K562 (cell line): Measurements from ENCODE around the gene TSPAN14. TPM values are rescaled to one million over a fixed set of nuclear protein-coding genes. Genes with fewer than 3 reads are reported as not detected.

Experiments used
- ARID2 ChIP-seq: fragments of 450-650 bp; IDR thresholded peaks from 2 replicates; pipeline ENCODE4 v1.6.1; 2017; ENCODE audit warnings: antibody characterized with exemption, mild to moderate bottlenecking
- FOXJ2 ChIP-seq: fragments of 200-800 bp; sonication (Bioruptor generic); IDR thresholded peaks from 2 replicates; pipeline ENCODE4 v1.6.1; 2016; ENCODE audit warnings: missing genetic modification characterization, missing compliant biosample characterization
- GTF2E2 ChIP-seq: fragments of 200-800 bp; sonication (Bioruptor generic); IDR thresholded peaks from 2 replicates; pipeline ENCODE4 v1.6.1; 2016; ENCODE audit warnings: missing genetic modification characterization, missing compliant biosample characterization
- ILK ChIP-seq: fragments of 450-650 bp; IDR thresholded peaks from 2 replicates; pipeline ENCODE4 v1.6.1; 2016; ENCODE audit warnings: missing genetic modification characterization, low read depth, mild to moderate bottlenecking, missing compliant biosample characterization, moderate library complexity, borderline replicate concordance
- JUNB ChIP-seq: fragments of 450-650 bp; formaldehyde crosslinking; conservative IDR thresholded peaks from 2 replicates; pipeline ENCODE4 v1.4.0; 2020; ENCODE audit warnings: mild to moderate bottlenecking
- JUND ChIP-seq, 2 experiments: IDR thresholded peaks; 2 replicates in 1 of 2; 3 replicates in 1 of 2; pipeline ENCODE4 v1.6.1; 2011; ENCODE audit warnings: borderline replicate concordance in 2 of 2, low read depth in 2 of 2, low read length in 2 of 2, improper control_type of control experiment in 1 of 2, missing biosample characterization in 1 of 2, missing genetic modification characterization in 1 of 2, missing genetic modification reagents in 1 of 2
- KAT8 ChIP-seq: fragments of 450-650 bp; IDR thresholded peaks from 2 replicates; pipeline ENCODE4 v1.6.1; 2016; ENCODE audit warnings: low read depth, mild to moderate bottlenecking
- KLF6 ChIP-seq: fragments of 250-450 bp; sonication (Bioruptor Pico); IDR thresholded peaks from 2 replicates; pipeline ENCODE4 v1.4.0; 2020; ENCODE audit warnings: mild to moderate bottlenecking, moderate library complexity, borderline replicate concordance
- PTRF ChIP-seq: fragments of 450-650 bp; IDR thresholded peaks from 2 replicates; pipeline ENCODE4 v1.6.1; 2016; ENCODE audit warnings: mild to moderate bottlenecking, missing genetic modification characterization, missing compliant biosample characterization
- RBM17 ChIP-seq: fragments of 200-400 bp; formaldehyde crosslinking; IDR thresholded peaks from 2 replicates; pipeline ENCODE4 v1.6.1; 2017; ENCODE audit warnings: low read depth, mild to moderate bottlenecking, low read length, borderline replicate concordance
- SP1 ChIP-seq: sonication (generic); formaldehyde crosslinking; IDR thresholded peaks from 2 replicates; pipeline ENCODE4 v1.8.1; 2022; ENCODE audit warnings: mild to moderate bottlenecking, missing genetic modification reagents
- SRSF3 ChIP-seq: fragments of 200-400 bp; formaldehyde crosslinking; IDR thresholded peaks from 2 replicates; pipeline ENCODE4 v1.6.1; 2016; ENCODE audit warnings: mild to moderate bottlenecking, low read length, moderate library complexity; ENCODE audit not compliant: insufficient read depth
- SRSF9 ChIP-seq: fragments of 200-400 bp; formaldehyde crosslinking; IDR thresholded peaks from 2 replicates; pipeline ENCODE4 v1.6.1; 2017; ENCODE audit warnings: low read depth, low read length, borderline replicate concordance
- TCFL5 ChIP-seq: fragments of 250-450 bp; sonication (Bioruptor Pico); conservative IDR thresholded peaks from 2 replicates; pipeline ENCODE4 v1.6.1; 2021; ENCODE audit warnings: mild to moderate bottlenecking, moderate library complexity, matching md5 sums
- TFE3 ChIP-seq: fragments of 450-650 bp; formaldehyde crosslinking; IDR thresholded peaks from 2 replicates; pipeline ENCODE4 v1.4.0; 2020; ENCODE audit warnings: mild to moderate bottlenecking, mixed read lengths
- U2AF1 ChIP-seq: fragments of 200-400 bp; formaldehyde crosslinking; optimal IDR thresholded peaks from 2 replicates; pipeline ENCODE3; 2017; ENCODE audit warnings: mild to moderate bottlenecking, low read depth, low read length, moderate library complexity
- YBX1 ChIP-seq: fragments of 450-650 bp; IDR thresholded peaks from 2 replicates; pipeline ENCODE4 v1.7.1; 2016; ENCODE audit warnings: mild to moderate bottlenecking
- ZBTB7A ChIP-seq: IDR thresholded peaks from 2 replicates; pipeline ENCODE4 v1.6.1; 2011; ENCODE audit warnings: low read depth, mild to moderate bottlenecking, low read length, moderate library complexity, borderline replicate concordance; ENCODE audit not compliant: control insufficient read depth
- ZFPM2 ChIP-seq: fragments of 250-450 bp; sonication (Bioruptor Pico); IDR thresholded peaks from 2 replicates; pipeline ENCODE4 v1.5.1; 2022; ENCODE audit warnings: mild to moderate bottlenecking
- ZKSCAN3 ChIP-seq: fragments of 250-450 bp; sonication (Bioruptor Pico); IDR thresholded peaks from 2 replicates; pipeline ENCODE4 v1.4.0; 2020
- ZNF146 ChIP-seq: IDR thresholded peaks from one replicate; pipeline ENCODE4 v1.6.1; 2018; ENCODE audit warnings: missing compliant biosample characterization; ENCODE audit not compliant: unreplicated experiment
- ZNF23 ChIP-seq: fragments of 250-450 bp; sonication (Bioruptor Pico); IDR thresholded peaks from 2 replicates; pipeline ENCODE4 v1.4.0; 2020; ENCODE audit warnings: mild to moderate bottlenecking
- ZNF277 ChIP-seq: fragments of 250-450 bp; sonication (Bioruptor Pico); IDR thresholded peaks from 2 replicates; pipeline ENCODE4 v1.8.0; 2022; ENCODE audit warnings: inconsistent platforms, mild to moderate bottlenecking, moderate library complexity, borderline replicate concordance
- ZNF311 ChIP-seq: fragments of 250-450 bp; sonication (Bioruptor Pico); IDR thresholded peaks from 2 replicates; pipeline ENCODE4 v1.4.0; 2020; ENCODE audit warnings: mild to moderate bottlenecking, moderate library complexity
- ZNF740 ChIP-seq, 3 experiments: fragments of 200-800 bp in 1 of 3; sonication (Bioruptor generic) in 1 of 3; sonication (generic) in 1 of 3; formaldehyde crosslinking in 1 of 3; IDR thresholded peaks; 2 replicates each; pipeline versions ENCODE4 v1.6.1 to v1.8.0; 2016 to 2022; ENCODE audit warnings: mild to moderate bottlenecking in 2 of 3, missing compliant biosample characterization in 2 of 3, missing genetic modification characterization in 2 of 3, missing genetic modification reagents in 1 of 3
- polyA plus RNA-seq, 8 experiments: library from polyadenylated mRNA; depleted of rRNA in 4 of 8; stranded (reverse) in 5 of 8; unstranded in 3 of 8; fragments of >200 nt; fragmentation: Nextera tagmentation in 2 of 8; fragmentation: Illumina TruSeq in 1 of 8; extraction: Ambion mirVana in 2 of 8; extraction: Trizol in 1 of 8; gene quantifications; 2 replicates each; pipeline versions ENCODE4 v1.2.1 to v1.2.3, GENCODE V29; 2011 to 2014; ENCODE audit warnings: inconsistent platforms in 1 of 8, missing spikeins in 1 of 8
- total RNA-seq, 7 experiments: library from RNA; depleted of rRNA in 6 of 7; stranded (reverse); fragments of >200 nt in 6 of 7; fragmentation: Illumina TruSeq in 2 of 7; extraction: Trizol in 2 of 7; gene quantifications; 2 replicates each; pipeline versions ENCODE4 v1.2.1 to v1.2.3, GENCODE V29; 2011 to 2021; ENCODE audit warnings: low replicate concordance in 1 of 7

TSPAN14 gene
- total and polyA plus RNA-seq, 9 of the 15 experiments (the other 6 are each of a cell fraction or from before 2014, with no cell fraction given) = 5.8 to 92.9 (median 23.3) TPM

GRCh38 chr10:80459047-80459865 lies 5.1 kb downstream of the TSPAN14 start (continued):
- TF ChIP-seq SP1 (CRISPR knock-in tag) (no peak), ZNF23 (CRISPR knock-in tag) (no peak), ZNF311 (CRISPR knock-in tag) (no peak), TCFL5 (no peak), FOXJ2 (tag) (no peak), ZNF146 (CRISPR knock-in tag) (no peak), ZNF740 (CRISPR knock-in tag; IDR thresholded peaks at IDR 0.05) (no peak), ZNF740 (tag; IDR thresholded peaks at IDR 0.05) (no peak), TFE3 (CRISPR knock-in tag) (no peak), ARID2 (no peak), GTF2E2 (no peak), SRSF3 (no peak), YBX1 (no peak), KLF6 (CRISPR knock-in tag) (0 out of 2 replicates have a peak, but pooled peaks have one; percentile 68), RBM17 (no peak), ZFPM2 (CRISPR knock-in tag) (no peak), JUND (IDR thresholded peaks at IDR 0.05; ENCODE audit: borderline replicate concordance, low read depth, low read length) (peak; percentile 55), JUND (tag; IDR thresholded peaks at IDR 0.05; ENCODE audit: borderline replicate concordance, low read depth, low read length) (peak; percentile 16; the same call in 1 of the 3 replicates), SRSF9 (no peak), ZBTB7A (0 out of 2 replicates have a peak, but pooled peaks have one; percentile 50), ILK (no peak), KAT8 (no peak), ZNF277 (CRISPR knock-in tag) (no peak), ZKSCAN3 (CRISPR knock-in tag) (no peak), U2AF1 (no peak), PTRF (no peak), JUNB (CRISPR knock-in tag) (no peak)
